ENCODE results near the gene TLL2. TPM values are rescaled to one million over a fixed set of nuclear protein-coding genes. Genes with fewer than 3 reads are reported as not detected.
A peak's percentile ranks its signal among the peaks of the same experiment; 100 is the strongest.

Gene TLL2
- total and polyA plus RNA-seq, 11 donors, result 1.8 to 8.6 (median 4.6) TPM

DNA sequence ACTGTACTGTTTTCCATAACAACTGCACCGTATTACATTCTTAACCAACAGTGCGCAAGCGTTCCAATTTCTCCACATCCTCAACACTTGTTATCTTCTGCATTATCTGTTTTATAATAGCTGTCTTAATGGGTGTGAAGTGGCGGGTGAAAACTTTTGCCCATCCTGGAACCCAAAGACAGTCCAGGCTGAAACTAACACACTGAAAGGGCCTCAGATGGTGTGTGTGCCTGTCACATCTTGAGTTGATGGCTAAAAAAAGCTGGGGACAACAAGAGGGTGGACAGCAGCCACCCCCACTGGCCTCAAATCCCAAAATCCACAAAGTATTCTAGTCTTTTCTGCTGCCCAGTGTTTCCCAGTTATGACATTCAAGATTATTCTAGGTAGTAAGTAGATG, 174.3 kb downstream of the TLL2 start:
- TF ChIP-seq POLR2A (IDR thresholded peaks at IDR 0.05), result no peak
- TF ChIP-seq, protein P1, sequence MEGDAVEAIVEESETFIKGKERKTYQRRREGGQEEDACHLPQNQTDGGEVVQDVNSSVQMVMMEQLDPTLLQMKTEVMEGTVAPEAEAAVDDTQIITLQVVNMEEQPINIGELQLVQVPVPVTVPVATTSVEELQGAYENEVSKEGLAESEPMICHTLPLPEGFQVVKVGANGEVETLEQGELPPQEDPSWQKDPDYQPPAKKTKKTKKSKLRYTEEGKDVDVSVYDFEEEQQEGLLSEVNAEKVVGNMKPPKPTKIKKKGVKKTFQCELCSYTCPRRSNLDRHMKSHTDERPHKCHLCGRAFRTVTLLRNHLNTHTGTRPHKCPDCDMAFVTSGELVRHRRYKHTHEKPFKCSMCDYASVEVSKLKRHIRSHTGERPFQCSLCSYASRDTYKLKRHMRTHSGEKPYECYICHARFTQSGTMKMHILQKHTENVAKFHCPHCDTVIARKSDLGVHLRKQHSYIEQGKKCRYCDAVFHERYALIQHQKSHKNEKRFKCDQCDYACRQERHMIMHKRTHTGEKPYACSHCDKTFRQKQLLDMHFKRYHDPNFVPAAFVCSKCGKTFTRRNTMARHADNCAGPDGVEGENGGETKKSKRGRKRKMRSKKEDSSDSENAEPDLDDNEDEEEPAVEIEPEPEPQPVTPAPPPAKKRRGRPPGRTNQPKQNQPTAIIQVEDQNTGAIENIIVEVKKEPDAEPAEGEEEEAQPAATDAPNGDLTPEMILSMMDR (IDR thresholded peaks at IDR 0.05), result no peak
- Histone ChIP-seq H3K27me3 (peaks cover 0 to 4% (median 0%) of the 10 kb centered on the region in 9 donors), H3K9me3 (no peaks in the 10 kb centered on the region), H3K27ac (no peak overlapping the region), H3K4me1 (peaks cover 0 to 6% (median 0%) of the 10 kb centered on the region in 12 donors), H3K36me3 (no peaks in the 10 kb centered on the region), H3K4me3 (no peak overlapping the region)
- 65 to 81% (median 80%) methylated on average over 4 of the region's 4 CpGs for WGBS, 4 donors
- ATAC-seq (no peak), DNase-seq (no peak)
- intact Hi-C loops (cut with DNase I), result loop anchor here in 3 of 10 donors (5.0 to 10.0 kb wide), 3 partner anchors 112 to 325 kb away; no protein-coding TSS in a partner anchor

DNA sequence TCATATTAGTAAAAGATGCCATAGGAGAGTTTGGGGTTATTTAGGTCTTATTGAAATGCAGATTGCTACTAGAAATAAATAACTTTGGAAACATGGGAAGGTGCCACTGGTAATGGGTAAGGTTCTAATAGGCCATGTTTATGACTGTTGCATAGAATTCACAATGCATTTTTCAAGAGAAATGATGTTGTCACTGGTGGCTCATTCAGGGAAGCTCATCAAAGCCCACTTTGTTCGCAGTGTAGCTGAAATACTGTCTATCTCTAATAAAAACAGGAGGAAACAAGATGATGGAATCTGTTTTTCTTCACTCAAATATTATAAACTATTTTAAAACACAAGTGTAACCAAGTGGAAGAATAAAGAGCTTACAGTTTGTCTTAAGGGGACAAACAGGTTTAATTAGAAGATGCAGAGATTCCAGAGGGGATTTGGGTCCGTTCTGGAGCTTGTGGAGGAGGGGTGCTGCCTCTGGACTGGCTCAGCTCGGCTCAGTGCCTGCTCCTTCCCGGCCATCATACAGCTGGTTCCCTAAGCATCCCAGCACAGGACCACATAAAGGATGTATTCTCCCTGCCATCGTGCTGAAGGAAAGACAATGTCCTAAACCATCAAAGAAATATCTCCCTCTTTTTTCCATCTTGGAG, 175.3 kb downstream of the TLL2 start:
- WGBS, 4 donors, result 39 to 51% (median 47%) methylated on average over 5 of the region's 5 CpGs
- ATAC-seq (no peak), DNase-seq (no peak)
- no peaks in the 10 kb centered on the region for H3K9me3 ChIP-seq
- no peak overlapping the region for H3K27ac ChIP-seq
- H3K36me3 ChIP-seq, result no peaks in the 10 kb centered on the region
- intact Hi-C loops (cut with DNase I), result loop anchor here in 3 of 10 donors (5.0 to 10.0 kb wide), 3 partner anchors 111 to 324 kb away; no protein-coding TSS in a partner anchor
- H3K27me3 ChIP-seq, result peaks cover 0 to 13% (median 0%) of the 10 kb centered on the region in 9 donors
- H3K4me1 ChIP-seq, result peaks cover 0 to 6% (median 0%) of the 10 kb centered on the region in 12 donors
- TF ChIP-seq, protein P1 (IDR thresholded peaks at IDR 0.05), result no peak
- no peak for TF ChIP-seq POLR2A (IDR thresholded peaks at IDR 0.05)
- no peak overlapping the region for H3K4me3 ChIP-seq

DNA sequence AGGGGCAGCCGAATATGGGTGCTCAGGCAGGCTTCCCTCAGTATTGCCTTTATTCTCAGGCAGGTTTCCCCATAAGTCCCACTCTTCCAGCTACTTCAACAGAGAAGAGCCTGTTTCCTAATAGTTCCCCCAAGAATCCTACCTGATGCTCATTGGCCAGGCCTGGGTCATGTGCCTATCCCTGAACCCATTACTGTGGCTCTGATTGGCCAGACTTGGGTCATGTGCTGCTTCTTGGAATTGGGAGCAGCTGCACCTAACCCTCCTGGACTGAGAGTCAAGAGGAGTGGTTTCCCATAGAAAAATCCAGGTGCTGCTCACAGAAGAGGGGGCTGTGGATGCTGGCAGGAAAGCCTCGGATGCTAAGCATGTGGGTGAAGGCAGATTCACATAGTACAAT, 176.6 kb downstream of the TLL2 start:
- ATAC-seq (no peak), DNase-seq (no peak)
- 89 to 94% (median 90%) methylated on average over 2 of the region's 2 CpGs for WGBS, 4 donors
- TF ChIP-seq, protein P1 (IDR thresholded peaks at IDR 0.05), result no peak
- no peak for TF ChIP-seq POLR2A (IDR thresholded peaks at IDR 0.05)
- Histone ChIP-seq H3K27ac (no peak overlapping the region), H3K4me1 (peaks cover 0 to 6% (median 0%) of the 10 kb centered on the region in 12 donors), H3K4me3 (no peak overlapping the region), H3K36me3 (no peaks in the 10 kb centered on the region), H3K9me3 (no peaks in the 10 kb centered on the region), H3K27me3 (peaks cover 0 to 15% (median 0%) of the 10 kb centered on the region in 9 donors)
- intact Hi-C loops (cut with DNase I), result loop anchor here in 3 of 10 donors (5.0 to 10.0 kb wide), 3 partner anchors 110 to 322 kb away; no protein-coding TSS in a partner anchor

DNA sequence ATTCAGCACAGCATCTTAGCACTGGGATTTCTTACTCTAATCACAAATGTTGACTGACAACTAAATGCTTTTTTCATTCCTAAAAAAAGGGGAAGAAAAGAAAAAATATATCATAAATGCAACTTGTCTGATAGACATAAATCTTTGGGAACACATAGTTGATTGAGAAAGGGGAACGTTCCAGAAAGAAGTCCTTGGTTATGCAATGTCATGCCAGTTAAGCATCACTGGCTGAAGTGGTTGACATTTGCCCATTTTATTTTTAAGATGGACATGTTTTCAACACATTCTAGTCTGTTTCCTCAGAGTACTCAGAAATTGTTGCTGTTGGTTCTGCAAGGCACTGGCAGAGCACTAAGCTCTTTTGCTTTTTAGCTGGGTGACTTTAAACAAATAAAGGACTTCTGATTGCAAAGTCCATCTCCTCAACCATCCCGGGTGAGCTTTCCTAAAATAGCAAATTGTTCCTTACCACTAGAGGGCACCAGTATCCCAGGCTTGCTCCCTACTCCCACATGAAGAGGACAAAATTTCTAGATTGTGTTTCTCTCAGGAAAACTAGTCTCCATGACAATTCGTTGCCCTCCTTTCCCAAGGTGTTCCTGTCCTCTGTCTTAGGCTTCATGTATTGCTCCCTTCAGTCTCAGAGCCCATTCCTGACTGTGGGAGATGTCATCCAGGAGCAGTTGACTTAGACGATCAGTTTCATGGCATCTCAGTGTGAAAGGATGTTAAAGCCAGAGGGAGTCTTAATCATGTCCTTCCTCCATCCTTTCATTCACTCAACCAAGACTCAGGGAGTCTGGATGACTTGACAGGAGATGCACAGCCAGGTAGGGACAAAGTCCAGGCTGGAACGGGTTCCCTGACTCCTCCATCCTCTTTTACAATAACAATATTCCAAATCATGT, 178.9 kb downstream of the TLL2 start:
- no peak overlapping the region for H3K4me3 ChIP-seq
- no peak for DNase-seq
- H3K9me3 ChIP-seq, result no peaks in the 10 kb centered on the region
- intact Hi-C loops (cut with DNase I), result loop anchor here in 3 of 10 donors (5.0 to 10.0 kb wide), 3 partner anchors 108 to 320 kb away; no protein-coding TSS in a partner anchor
- peak in 2 of 4 donors; percentile 54 to 55 for ATAC-seq
- no peaks in the 10 kb centered on the region for H3K36me3 ChIP-seq
- WGBS, 4 donors, result 37 to 42% (median 38%) methylated on average over 5 of the region's 5 CpGs
- no peak overlapping the region for H3K27ac ChIP-seq
- peaks cover 0 to 3% (median 0%) of the 10 kb centered on the region in 12 donors for H3K4me1 ChIP-seq
- TF ChIP-seq, protein P1 (IDR thresholded peaks at IDR 0.05), result peak; percentile 59 to 80 (median 72)
- no peak for TF ChIP-seq POLR2A (IDR thresholded peaks at IDR 0.05)
- peaks cover 0 to 21% (median 0%) of the 10 kb centered on the region in 9 donors for H3K27me3 ChIP-seq
